ENCODE data around the gene OR6C2.

GRCh38 chr12:55448825-55449224 lies 4.9 kb downstream of the OR6C2 start:
- TF ChIP-seq POLR2A (IDR thresholded peaks at IDR 0.05): no peak
- TF ChIP-seq, protein P1, sequence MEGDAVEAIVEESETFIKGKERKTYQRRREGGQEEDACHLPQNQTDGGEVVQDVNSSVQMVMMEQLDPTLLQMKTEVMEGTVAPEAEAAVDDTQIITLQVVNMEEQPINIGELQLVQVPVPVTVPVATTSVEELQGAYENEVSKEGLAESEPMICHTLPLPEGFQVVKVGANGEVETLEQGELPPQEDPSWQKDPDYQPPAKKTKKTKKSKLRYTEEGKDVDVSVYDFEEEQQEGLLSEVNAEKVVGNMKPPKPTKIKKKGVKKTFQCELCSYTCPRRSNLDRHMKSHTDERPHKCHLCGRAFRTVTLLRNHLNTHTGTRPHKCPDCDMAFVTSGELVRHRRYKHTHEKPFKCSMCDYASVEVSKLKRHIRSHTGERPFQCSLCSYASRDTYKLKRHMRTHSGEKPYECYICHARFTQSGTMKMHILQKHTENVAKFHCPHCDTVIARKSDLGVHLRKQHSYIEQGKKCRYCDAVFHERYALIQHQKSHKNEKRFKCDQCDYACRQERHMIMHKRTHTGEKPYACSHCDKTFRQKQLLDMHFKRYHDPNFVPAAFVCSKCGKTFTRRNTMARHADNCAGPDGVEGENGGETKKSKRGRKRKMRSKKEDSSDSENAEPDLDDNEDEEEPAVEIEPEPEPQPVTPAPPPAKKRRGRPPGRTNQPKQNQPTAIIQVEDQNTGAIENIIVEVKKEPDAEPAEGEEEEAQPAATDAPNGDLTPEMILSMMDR (IDR thresholded peaks at IDR 0.05): no peak

Measured in right lobe of liver (tissue), 4 donors.